Naive thymus-derived CD8-positive, alpha-beta T cell (primary cell): ENCODE measurements around the gene PIGR. TPM values are rescaled to one million over a fixed set of nuclear protein-coding genes. Genes with fewer than 3 reads are reported as not detected.

Source experiments
- ATAC-seq, 2 donors: fragments of 150-1000 bp; cut with Tn5 transposase in 1 of 2; sonication (Bioruptor Pico), chemical (Tn5 transposase) in 1 of 2; 1 replicate in 1 of 2; 2 replicates in 1 of 2; pipeline ENCODE4 v1.10.0; 2021; ENCODE audit warnings: mild to moderate bottlenecking in 2 of 2, moderate library complexity in 2 of 2
- POLR2A ChIA-PET: fragments of 350-600 bp; sonication (Branson Sonifier 250); formaldehyde crosslinking; loops from one replicate; lab custom pipeline; 2021; ENCODE audit warnings: antibody characterized with exemption; lab: Charles Lee
- DNase-seq, 10 donors: peaks; one replicate each; pipeline versions ENCODE4 v3.0.0 to v3.0.0-alpha.2; 2020 to 2022
- H3K27ac Mint-ChIP-seq, 10 donors: one replicate each; pipeline ENCODE4 v1.8.0; 2020 to 2022; ENCODE audit warnings: mild to moderate bottlenecking in 10 of 10, mixed read lengths in 10 of 10, moderate library complexity in 4 of 10, inconsistent platforms in 1 of 10
- H3K27me3 Mint-ChIP-seq, 5 donors: one replicate each; pipeline ENCODE4 v1.8.0; 2021 to 2022; ENCODE audit warnings: mixed read lengths in 5 of 5
- H3K36me3 Mint-ChIP-seq, 3 donors: one replicate each; pipeline ENCODE4 v1.8.0; 2020 to 2022; ENCODE audit warnings: mixed read lengths in 3 of 3, mild to moderate bottlenecking in 2 of 3, inconsistent platforms in 1 of 3
- H3K4me1 Mint-ChIP-seq, 4 donors: one replicate each; pipeline ENCODE4 v1.8.0; 2021 to 2022; ENCODE audit warnings: mixed read lengths in 4 of 4
- H3K4me3 Mint-ChIP-seq, 10 donors: one replicate each; pipeline ENCODE4 v1.8.0; 2020 to 2022; ENCODE audit warnings: mild to moderate bottlenecking in 10 of 10, mixed read lengths in 10 of 10, moderate library complexity in 6 of 10, inconsistent platforms in 1 of 10
- H3K9me3 Mint-ChIP-seq, 9 donors: one replicate each; pipeline ENCODE4 v1.8.0; 2020 to 2022; ENCODE audit warnings: mixed read lengths in 9 of 9, mild to moderate bottlenecking in 3 of 9, inconsistent platforms in 1 of 9, moderate library complexity in 1 of 9
- polyA plus RNA-seq, 3 donors: library from polyadenylated mRNA; unstranded; fragments of 300-500 nt; fragmentation: Illumina TruSeq; gene quantifications; one replicate each; pipeline ENCODE4 v1.2.3, GENCODE V29; 2021
- total RNA-seq, 8 experiments: library from RNA in 2 of 8; stranded (reverse) in 2 of 8; gene quantifications; one replicate each; pipeline ENCODE4 v1.2.3 and lab custom pipeline; 2021 to 2026

Gene PIGR
- total and polyA plus RNA-seq, 5 experiments from 2014 or later = 0.03 TPM; not detected in 4

DNA sequence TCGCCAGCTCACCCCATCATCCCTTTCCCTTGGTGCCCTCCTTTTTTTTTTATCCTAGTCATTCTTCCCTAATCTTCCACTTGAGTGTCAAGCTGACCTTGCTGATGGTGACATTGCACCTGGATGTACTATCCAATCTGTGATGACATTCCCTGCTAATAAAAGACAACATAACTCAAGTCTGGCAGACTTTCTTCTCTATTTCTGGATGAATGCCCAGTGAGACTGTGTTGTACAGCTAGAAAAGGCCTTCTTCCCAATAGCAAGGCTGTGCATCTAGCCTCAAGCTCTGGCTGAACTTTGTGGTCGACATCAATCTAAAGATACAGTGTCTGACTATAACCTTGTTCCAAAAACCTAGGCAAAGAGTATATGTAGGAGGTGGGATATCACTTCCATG is 42.6 kb downstream of the PIGR start:
- DNase-seq = no peak
- peak overlapping the region in 2 of 10 donors; percentile 22 to 81 for H3K4me3 Mint-ChIP-seq
- H3K9me3 Mint-ChIP-seq = no peaks in the 10 kb centered on the region
- H3K27me3 Mint-ChIP-seq = no peaks in the 10 kb centered on the region
- no peak for ATAC-seq
- H3K36me3 Mint-ChIP-seq = peaks cover 19 to 71% (median 32%) of the 10 kb centered on the region in 3 donors
- POLR2A ChIA-PET = interaction anchor here (1.2 to 17.7 kb wide), 5 partner anchors 9 to 111 kb away, joined by 3 to 562 read pairs (median 76); partner anchors contain the start of genes FCMR and IL24
- peak overlapping the region; percentile 2 to 99 (median 94) for H3K27ac Mint-ChIP-seq
- peaks cover 43 to 96% (median 90%) of the 10 kb centered on the region in 4 donors for H3K4me1 Mint-ChIP-seq

DNA sequence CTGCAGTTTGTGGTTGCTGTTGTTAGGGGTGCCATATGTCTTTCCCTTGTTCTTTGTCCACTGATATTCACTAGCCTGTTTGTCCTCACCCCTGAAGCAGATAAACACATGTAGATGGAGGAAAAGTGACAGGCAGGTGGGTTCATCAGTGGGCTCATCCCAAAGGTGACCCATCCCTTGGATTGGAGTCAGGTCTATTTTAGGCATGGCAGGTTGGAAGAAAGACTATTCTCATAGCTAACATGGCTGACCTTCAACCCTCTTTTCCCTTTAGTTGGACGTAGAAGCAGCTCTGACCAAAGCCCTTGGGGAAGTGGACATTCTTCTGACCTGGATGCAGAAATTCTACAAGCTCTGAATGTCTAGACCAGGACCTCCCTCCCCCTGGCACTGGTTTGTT is 43.6 kb downstream of the PIGR start:
- H3K4me3 Mint-ChIP-seq = no peak overlapping the region
- H3K4me1 Mint-ChIP-seq = peaks cover 40 to 94% (median 87%) of the 10 kb centered on the region in 4 donors
- H3K27me3 Mint-ChIP-seq = no peaks in the 10 kb centered on the region
- H3K27ac Mint-ChIP-seq = peak overlapping the region; percentile 22 to 99 (median 87)
- H3K9me3 Mint-ChIP-seq = no peaks in the 10 kb centered on the region
- no peak for DNase-seq
- POLR2A ChIA-PET = interaction anchor here (0.8 to 17.7 kb wide), 6 partner anchors 10 to 28 kb away, joined by 3 to 562 read pairs (median 9); partner anchors contain the start of gene FCMR
- ATAC-seq = no peak
- peaks cover 14 to 62% (median 26%) of the 10 kb centered on the region in 3 donors for H3K36me3 Mint-ChIP-seq

DNA sequence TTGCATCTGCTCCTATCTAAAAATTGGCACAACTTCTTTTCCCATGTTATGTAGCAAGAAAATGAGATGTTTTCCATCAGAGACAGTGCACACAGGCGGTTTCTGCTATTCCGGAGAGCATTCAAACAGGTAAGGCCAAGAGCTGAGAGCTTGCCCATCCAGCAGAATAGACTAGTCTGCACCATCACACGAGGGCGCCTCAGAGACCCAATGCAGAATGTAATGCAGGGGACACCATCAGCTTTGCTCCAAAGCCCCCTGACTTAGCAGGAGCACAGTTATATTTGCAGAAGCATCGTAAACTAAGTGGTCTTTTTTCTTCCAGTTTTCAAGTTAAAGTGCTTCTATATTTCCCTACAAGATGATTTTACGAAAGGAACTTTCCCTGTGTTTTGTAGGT is 44.3 kb downstream of the PIGR start:
- Mint-ChIP-seq H3K9me3 (no peaks in the 10 kb centered on the region), H3K36me3 (peaks cover 14 to 55% (median 26%) of the 10 kb centered on the region in 3 donors), H3K4me1 (peaks cover 43 to 95% (median 86%) of the 10 kb centered on the region in 4 donors), H3K27ac (peak overlapping the region in 9 of 10 donors; percentile 8 to 97 (median 86)), H3K4me3 (no peak overlapping the region), H3K27me3 (no peaks in the 10 kb centered on the region)
- DNase-seq (no peak), ATAC-seq (no peak)
- POLR2A ChIA-PET = interaction anchor here (1.0 to 17.7 kb wide), 9 partner anchors 7 to 109 kb away, joined by 3 to 562 read pairs (median 10); partner anchors contain the start of genes FCMR and IL20

DNA sequence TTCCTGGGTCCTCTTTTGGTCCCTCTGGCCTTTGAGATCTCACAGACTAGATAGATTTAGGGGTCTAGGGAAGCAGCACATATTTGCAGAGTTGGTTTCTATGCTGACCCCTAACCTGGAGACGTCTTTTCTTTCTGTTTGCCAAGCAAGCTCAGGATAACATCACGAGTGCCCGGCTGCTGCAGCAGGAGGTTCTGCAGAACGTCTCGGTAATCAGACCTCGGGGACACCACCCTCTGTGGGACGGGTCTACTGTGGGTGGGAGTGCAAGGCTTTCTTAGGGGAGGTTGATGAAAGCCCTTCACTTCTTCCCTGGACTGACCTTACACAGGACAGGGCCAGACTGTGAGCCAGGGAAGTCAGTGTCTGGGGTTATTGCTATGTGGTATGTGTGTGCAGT is 46.1 kb downstream of the PIGR start:
- Mint-ChIP-seq H3K4me1 (peaks cover 37 to 90% (median 78%) of the 10 kb centered on the region in 4 donors), H3K36me3 (peaks cover 14 to 39% (median 18%) of the 10 kb centered on the region in 3 donors), H3K27me3 (no peaks in the 10 kb centered on the region), H3K27ac (peak overlapping the region; percentile 49 to 97 (median 86)), H3K9me3 (no peaks in the 10 kb centered on the region), H3K4me3 (peak overlapping the region in 2 of 10 donors; percentile 3 to 53)
- ATAC-seq (no peak), DNase-seq (peak in 2 of 10 donors; percentile 14 to 62)
- POLR2A ChIA-PET = interaction anchor here (1.0 to 17.7 kb wide), 19 partner anchors 8 to 162 kb away, joined by 3 to 562 read pairs (median 4); partner anchors contain the start of gene FCMR

DNA sequence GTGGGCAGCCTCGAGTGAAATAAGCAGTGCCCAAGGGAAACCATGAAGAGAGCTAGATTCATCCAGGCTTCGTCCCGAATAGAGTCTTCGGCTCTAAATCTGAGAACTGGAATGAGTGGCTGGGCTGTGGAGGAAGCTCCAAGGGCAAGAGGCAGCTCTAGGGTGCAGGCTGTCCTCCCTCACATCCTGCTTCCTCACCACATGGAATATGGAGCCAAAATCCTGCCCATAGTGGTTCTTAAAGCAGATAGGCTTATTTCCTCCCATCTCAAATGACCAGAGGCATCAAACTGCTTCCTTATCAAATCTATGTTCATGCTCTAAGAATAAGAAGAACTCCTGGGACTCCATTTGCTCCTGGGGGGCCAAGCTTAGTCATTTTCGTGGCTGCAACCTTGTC is 46.5 kb downstream of the PIGR start:
- Mint-ChIP-seq H3K4me1 (peaks cover 33 to 86% (median 76%) of the 10 kb centered on the region in 4 donors), H3K27ac (peak overlapping the region; percentile 49 to 97 (median 86)), H3K36me3 (peaks cover 12 to 35% (median 13%) of the 10 kb centered on the region in 3 donors), H3K9me3 (no peaks in the 10 kb centered on the region), H3K27me3 (no peaks in the 10 kb centered on the region), H3K4me3 (no peak overlapping the region)
- ATAC-seq (no peak), DNase-seq (no peak)
- POLR2A ChIA-PET = interaction anchor here (1.0 to 17.7 kb wide), 15 partner anchors 7 to 162 kb away, joined by 3 to 562 read pairs (median 5); partner anchors contain the start of gene FCMR

DNA sequence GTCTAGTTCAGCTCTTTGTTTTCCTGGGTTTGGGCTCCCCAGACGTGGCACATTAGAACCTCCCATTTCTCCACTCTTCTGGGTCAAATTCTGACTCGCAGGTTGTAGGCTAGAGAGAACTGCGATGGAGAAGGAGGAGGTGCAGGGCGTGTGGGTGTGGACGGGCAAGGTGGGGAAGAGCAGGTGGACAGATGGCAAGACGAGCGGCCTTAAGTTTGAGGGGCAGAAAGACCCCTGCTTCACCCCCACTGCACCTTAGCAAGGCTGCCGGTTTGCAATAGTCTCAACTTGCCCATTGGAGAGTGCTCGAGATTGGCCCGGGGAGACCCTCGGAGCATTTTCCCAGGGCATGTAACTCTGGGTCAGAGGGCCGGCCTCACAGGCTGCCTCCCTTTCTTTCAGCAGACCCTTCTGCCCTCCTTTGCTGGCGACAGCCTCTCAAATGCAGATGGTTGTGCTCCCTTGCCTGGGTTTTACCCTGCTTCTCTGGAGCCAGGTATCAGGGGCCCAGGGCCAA is 47.3 kb downstream of the PIGR start:
- no peak for ATAC-seq
- POLR2A ChIA-PET = interaction anchor here (1.0 to 17.7 kb wide), 10 partner anchors 9 to 159 kb away, joined by 3 to 562 read pairs (median 8); partner anchors contain the start of gene FCMR
- peaks cover 31 to 83% (median 71%) of the 10 kb centered on the region in 4 donors for H3K4me1 Mint-ChIP-seq
- peaks cover 4 to 28% (median 6%) of the 10 kb centered on the region in 3 donors for H3K36me3 Mint-ChIP-seq
- H3K27ac Mint-ChIP-seq = peak overlapping the region; percentile 51 to 97 (median 86)
- DNase-seq = no peak
- H3K4me3 Mint-ChIP-seq = peak overlapping the region in 3 of 10 donors; percentile 26 to 39 (median 33)
- no peaks in the 10 kb centered on the region for H3K27me3 Mint-ChIP-seq
- H3K9me3 Mint-ChIP-seq = no peaks in the 10 kb centered on the region

DNA sequence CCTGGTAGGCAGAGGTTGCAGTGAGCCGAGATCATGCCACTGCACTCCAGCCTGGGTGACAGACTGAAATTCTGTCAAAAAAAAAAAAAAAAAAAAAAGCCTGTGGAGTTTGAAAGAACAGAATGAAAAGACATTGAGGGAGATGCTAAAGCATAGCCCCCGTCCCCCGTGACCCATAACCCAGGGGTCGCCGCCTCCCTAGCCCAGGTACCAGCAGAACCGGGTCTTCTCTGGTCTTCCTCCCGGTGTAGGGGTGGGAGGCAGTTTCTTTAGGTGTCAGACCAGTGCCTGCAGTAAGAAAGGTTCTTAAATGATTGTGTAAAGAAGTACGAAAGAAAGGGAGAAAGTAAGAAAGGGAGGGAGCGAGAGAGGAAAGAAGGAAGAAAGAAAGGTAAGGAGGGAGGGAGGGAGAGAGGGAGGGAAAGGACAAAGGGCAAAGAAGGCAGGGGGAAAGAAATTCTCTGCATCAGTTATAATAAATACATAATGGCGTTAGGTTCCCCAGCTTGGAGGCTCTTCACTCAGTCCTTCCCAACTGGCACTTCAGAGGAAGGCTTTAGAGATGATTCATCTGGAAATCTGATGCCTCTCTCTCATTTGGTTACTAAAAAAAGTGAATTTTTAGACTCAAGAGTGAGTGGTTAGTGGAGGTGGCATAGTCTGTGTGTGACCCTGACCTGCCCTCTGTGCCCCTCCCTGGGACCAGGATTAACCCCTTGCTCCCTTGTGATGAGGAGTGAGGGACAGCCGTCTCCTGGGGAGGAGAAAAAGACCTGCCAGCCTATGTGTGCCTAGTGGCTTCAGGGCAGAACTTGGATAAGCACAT is 48.0 kb downstream of the PIGR start:
- Mint-ChIP-seq H3K4me1 (peaks cover 30 to 79% (median 65%) of the 10 kb centered on the region in 4 donors), H3K4me3 (peak overlapping the region in 2 of 10 donors; percentile 9 to 39), H3K27me3 (no peaks in the 10 kb centered on the region), H3K27ac (peak overlapping the region; percentile 56 to 97 (median 84)), H3K9me3 (no peaks in the 10 kb centered on the region), H3K36me3 (peaks cover 0 to 21% (median 2%) of the 10 kb centered on the region in 3 donors)
- DNase-seq = no peak
- POLR2A ChIA-PET = interaction anchor here (6.6 to 17.7 kb wide), 2 partner anchors 8 to 19 kb away, joined by 76 to 562 read pairs; partner anchors contain the start of gene FCMR
- no peak for ATAC-seq

DNA sequence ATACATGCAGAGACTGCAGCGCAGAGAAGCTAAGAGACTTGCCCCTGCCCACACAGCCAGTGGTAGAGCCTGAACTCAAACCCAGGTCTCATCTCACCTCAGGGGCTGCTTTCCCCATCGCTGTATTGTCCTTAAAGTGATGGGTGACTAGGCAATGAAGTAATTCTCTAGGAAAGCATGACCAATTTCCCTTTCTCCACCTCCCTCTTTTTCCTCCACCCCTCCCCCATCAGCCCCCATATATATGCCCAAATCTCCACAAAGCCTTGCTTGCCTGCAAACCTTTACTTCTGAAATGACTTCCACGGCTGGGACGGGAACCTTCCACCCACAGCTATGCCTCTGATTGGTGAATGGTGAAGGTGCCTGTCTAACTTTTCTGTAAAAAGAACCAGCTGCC is 49.1 kb downstream of the PIGR start, which contains the start of gene IL24:
Gene IL24 (plus strand): TSS at position 269 of the 400 bp plus-strand sequence. CDS start 390 bp downstream, outside the sequence.
- Mint-ChIP-seq H3K36me3 (peaks cover 0 to 10% (median 0%) of the 10 kb centered on the region in 3 donors), H3K4me1 (peaks cover 30 to 69% (median 58%) of the 10 kb centered on the region in 4 donors), H3K27ac (peak within 1 kb of the TSS in 9 of 10 donors; percentile 55 to 97 (median 78)), H3K9me3 (no peaks in the 10 kb centered on the region), H3K4me3 (no peak within 1 kb of the TSS), H3K27me3 (no peaks in the 10 kb centered on the region)
- DNase-seq (peak in 1 of 10 donors; percentile 4), ATAC-seq (no peak)
- POLR2A ChIA-PET = interaction anchor here (1.3 to 17.7 kb wide), 4 partner anchors 10 to 31 kb away, joined by 3 to 562 read pairs (median 40); partner anchors contain the start of genes FCMR and IL20

DNA sequence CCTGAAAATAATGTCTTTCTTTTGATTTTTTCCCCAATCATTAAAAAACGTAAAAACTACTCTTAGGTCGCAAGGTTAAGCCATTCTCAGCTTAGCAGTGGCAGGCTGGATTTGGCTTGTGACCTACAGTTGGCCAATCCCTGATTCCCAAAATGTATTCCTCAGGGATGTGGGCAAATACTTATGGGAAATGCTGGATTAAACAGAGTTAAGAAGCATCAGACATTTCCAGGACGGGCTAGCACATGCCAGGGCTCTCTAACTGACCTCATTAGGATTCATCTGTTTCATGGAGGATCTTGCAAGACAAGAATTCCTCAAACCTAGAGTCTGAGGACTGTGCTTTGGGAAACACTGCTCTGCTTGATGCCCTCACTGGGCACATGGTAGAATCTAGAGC is 50.0 kb downstream of the PIGR start:
- peaks cover 0 to 1% (median 0%) of the 10 kb centered on the region in 3 donors for H3K36me3 Mint-ChIP-seq

DNA sequence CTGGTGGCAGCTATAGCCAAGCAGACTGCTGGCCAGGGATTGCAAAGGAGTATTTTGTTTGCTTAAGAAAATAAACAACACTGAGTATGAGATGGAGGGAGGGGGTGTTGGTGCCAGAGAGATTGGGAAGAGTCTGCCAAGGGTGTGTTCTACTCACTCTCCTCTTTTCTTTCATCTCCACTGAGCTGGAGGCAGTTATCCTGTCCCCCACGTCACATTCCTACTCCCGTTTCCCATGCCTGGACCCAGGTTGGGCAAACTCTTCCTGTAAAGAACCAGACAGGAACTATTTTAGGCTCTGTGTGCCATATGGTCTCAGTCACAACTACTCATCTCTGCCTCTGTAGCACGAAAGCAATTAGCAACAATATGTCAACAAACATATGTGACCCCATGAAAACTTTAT is 50.4 kb downstream of the PIGR start:
- DNase-seq (no peak), ATAC-seq (no peak)
- H3K9me3 Mint-ChIP-seq = no peaks in the 10 kb centered on the region
- peaks cover 29 to 64% (median 51%) of the 10 kb centered on the region in 4 donors for H3K4me1 Mint-ChIP-seq
- H3K27ac Mint-ChIP-seq = peak overlapping the region in 5 of 10 donors; percentile 26 to 64 (median 51)
- no peaks in the 10 kb centered on the region for H3K36me3 Mint-ChIP-seq
- POLR2A ChIA-PET = interaction anchor here (0.9 to 17.7 kb wide), 3 partner anchors 11 to 21 kb away, joined by 3 to 562 read pairs (median 76); partner anchors contain the start of gene FCMR
- no peaks in the 10 kb centered on the region for H3K27me3 Mint-ChIP-seq
- no peak overlapping the region for H3K4me3 Mint-ChIP-seq

More for the DNA sequence above, 50.0 kb downstream of the PIGR start:
- DNase-seq (no peak), ATAC-seq (no peak)
- no peak overlapping the region for H3K4me3 Mint-ChIP-seq
- peaks cover 29 to 64% (median 51%) of the 10 kb centered on the region in 4 donors for H3K4me1 Mint-ChIP-seq
- POLR2A ChIA-PET = interaction anchor here (0.9 to 17.7 kb wide), 5 partner anchors 10 to 31 kb away, joined by 3 to 562 read pairs (median 4); partner anchors contain the start of genes FCMR and IL20
- H3K27me3 Mint-ChIP-seq = no peaks in the 10 kb centered on the region
- H3K9me3 Mint-ChIP-seq = no peaks in the 10 kb centered on the region
- peak overlapping the region in 5 of 10 donors; percentile 15 to 66 (median 40) for H3K27ac Mint-ChIP-seq

DNA sequence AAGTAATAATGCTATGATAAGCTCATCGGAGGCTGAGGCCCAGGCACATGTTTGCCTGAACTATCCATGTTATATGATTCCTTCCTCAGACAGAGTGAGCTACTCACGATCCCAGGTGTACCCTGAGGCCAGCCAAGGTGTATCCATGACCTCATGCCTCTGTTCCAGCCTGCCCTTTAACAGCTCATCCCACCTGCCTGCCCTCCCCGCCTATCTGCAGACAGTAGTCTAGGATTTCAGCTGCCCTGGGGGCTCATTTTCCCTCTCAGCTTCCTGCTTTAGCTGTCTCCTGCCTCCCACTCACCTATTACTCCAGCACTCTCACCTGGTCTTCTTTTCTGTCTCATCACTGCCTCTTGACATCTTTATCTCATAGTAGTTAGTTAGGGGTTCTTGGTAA is 50.9 kb downstream of the PIGR start:
- no peaks in the 10 kb centered on the region for H3K27me3 Mint-ChIP-seq
- no peak overlapping the region for H3K4me3 Mint-ChIP-seq
- H3K9me3 Mint-ChIP-seq = no peaks in the 10 kb centered on the region
- H3K4me1 Mint-ChIP-seq = peaks cover 29 to 64% (median 51%) of the 10 kb centered on the region in 4 donors
- H3K27ac Mint-ChIP-seq = peak overlapping the region in 4 of 10 donors; percentile 37 to 63 (median 50)
- DNase-seq = no peak
- no peak for ATAC-seq
- H3K36me3 Mint-ChIP-seq = no peaks in the 10 kb centered on the region
- POLR2A ChIA-PET = interaction anchor here (6.6 to 17.7 kb wide), 2 partner anchors 11 to 22 kb away, joined by 76 to 562 read pairs; partner anchors contain the start of gene FCMR
